SK-MEL-5 (cell line): ENCODE data around the gene PCDH1. TPM values are rescaled to one million over a fixed set of nuclear protein-coding genes. Genes with fewer than 3 reads are reported as not detected.

Experiments
- DNase-seq: peaks from one replicate; pipeline ENCODE4 v3.0.0-alpha.2; 2016; ENCODE audit warnings: low read depth, low spot score
- in situ Hi-C: cut with HindIII; loops from 2 replicates; pipeline ENCODE4 v1.10.0; 2016; ENCODE audit warnings: low sequenced_read_pairs, high pct_unique_total_duplicates, low pct_unique_long_range_greater_than_20kb
- total RNA-seq: library from RNA; depleted of rRNA; stranded (reverse); fragments of >200 nt; shearing (Covaris generic); gene quantifications from 2 replicates; pipeline ENCODE4 v1.2.3, GENCODE V29; 2014

Gene PCDH1
- total RNA-seq, 1 experiment from 2014 or later: 2.7 TPM

DNA sequence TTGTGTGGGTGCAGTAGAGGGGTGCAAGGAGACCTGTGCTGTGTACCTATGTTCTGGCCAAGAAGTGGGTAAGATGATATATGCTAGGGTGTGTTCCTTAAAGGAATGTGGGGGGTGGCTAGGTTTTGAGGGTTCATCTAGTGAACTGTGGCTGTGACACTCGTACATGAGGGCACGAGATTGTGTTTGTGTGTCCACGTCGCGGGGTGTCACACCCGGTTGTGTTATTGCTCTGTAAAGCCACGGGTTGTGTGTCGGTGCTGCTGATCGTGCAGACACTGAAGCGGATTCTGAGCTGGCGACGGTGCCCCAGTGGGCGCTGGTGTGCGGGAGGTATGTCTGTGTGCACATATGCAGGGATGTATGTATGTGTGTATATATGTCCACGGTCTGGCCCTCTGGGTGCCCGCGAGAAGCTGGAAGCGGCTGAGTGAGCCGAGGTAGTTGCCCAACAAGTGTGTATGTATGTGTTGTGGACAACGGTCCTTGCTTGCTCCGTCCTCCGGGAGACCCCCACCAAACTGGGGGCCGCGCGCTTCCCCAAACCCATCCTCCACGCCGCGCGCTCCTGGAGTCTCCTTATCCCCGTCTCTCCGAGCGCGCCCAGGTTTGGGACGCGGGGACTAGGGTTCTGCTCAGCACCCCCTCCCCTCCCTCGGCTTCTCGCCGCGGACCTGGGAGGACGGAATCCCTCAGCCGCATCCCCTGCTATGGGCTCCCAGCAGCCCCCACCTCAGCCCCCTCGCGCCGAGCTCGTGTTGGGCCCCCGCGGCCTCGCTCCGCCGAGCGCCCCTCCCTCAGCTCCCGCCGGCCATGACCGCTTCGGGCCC, 639 bp downstream of the PCDH1 start:
- in situ Hi-C loops: no loop called here
- DNase-seq: no peak

DNA sequence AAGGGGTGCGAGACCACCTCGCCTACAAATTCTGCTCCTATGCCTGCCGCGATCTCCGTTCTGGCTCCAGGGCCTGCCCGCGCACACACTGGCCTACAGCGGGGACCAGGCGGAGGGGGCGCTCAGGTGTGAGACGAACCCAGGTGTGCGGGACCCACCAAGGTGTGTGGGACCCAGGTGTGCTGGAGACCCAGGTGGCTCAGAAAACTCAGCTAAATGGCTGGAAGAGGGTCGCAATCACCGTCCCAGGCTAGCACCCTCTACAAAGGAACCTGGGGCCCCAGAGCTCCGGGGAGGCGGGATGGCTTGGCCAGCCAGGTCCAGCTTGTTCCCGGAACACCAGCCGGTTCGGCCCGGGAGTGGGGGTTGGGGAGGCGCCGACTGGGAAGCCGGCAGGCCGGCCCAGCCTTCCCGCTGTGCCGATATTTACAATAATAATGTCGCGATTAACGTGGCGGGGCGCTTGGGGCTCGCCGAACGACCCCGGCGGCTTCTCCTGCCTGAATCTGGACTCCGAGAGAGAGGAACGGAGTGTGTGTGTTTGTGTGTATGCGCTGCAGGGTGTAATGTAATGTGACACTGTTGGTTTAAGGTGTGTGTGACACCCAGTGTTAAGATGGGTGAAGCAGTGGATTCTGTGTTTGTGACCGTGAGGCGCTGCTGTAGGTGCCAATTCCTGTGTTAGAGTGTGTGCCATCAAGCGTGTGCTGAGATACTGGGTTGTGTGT, 1.4 kb downstream of the PCDH1 start:
- in situ Hi-C loops: no loop called here
- DNase-seq: no peak

GRCh38 chr5:141875795-141876627, 2.2 kb downstream of the PCDH1 start:
- in situ Hi-C loops: no loop called here
- no peak for DNase-seq

- in situ Hi-C loops: no loop called here
- DNase-seq: no peak
These were observed 3.0 kb downstream of the PCDH1 start for GRCh38 chr5:141875022-141875740.

DNA sequence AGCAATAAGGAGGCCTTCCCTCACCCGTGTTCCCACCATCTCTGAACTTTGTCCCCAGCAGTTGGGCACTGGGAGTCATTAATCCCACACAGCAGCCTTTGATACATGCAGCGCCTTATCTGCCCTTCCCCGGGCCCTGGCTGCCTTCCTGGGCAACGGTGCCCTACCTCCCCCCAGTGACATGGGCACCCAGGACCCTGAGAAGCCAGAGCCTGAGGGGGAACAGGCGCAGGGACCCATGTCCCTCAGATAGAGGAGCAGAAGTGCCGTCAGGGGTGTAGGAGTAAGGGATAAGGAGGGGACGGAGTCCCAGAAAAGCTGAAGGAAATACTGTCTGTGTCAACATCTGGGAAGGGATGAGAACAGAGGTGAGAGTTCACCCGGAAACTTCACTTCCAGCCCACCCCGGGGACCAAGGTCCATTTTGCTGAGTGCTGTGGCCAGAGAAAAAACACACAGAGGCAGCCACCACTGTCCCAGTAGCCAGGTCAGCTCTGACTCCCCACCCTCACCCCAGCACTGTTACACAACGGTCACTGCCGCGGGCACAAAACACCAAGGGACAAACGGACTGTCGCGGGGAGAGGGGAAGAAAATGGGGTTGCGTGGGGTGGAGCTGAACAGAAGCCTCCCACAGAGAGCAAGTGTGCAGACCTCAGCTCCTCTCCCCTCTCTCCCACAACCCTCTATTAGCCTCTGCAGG, 3.8 kb downstream of the PCDH1 start:
- in situ Hi-C loops: no loop called here

GRCh38 chr5:141873933-141874261, 4.3 kb downstream of the PCDH1 start:
- in situ Hi-C loops: no loop called here

More for the DNA sequence above, 3.8 kb downstream of the PCDH1 start:
- no peak for DNase-seq

DNA sequence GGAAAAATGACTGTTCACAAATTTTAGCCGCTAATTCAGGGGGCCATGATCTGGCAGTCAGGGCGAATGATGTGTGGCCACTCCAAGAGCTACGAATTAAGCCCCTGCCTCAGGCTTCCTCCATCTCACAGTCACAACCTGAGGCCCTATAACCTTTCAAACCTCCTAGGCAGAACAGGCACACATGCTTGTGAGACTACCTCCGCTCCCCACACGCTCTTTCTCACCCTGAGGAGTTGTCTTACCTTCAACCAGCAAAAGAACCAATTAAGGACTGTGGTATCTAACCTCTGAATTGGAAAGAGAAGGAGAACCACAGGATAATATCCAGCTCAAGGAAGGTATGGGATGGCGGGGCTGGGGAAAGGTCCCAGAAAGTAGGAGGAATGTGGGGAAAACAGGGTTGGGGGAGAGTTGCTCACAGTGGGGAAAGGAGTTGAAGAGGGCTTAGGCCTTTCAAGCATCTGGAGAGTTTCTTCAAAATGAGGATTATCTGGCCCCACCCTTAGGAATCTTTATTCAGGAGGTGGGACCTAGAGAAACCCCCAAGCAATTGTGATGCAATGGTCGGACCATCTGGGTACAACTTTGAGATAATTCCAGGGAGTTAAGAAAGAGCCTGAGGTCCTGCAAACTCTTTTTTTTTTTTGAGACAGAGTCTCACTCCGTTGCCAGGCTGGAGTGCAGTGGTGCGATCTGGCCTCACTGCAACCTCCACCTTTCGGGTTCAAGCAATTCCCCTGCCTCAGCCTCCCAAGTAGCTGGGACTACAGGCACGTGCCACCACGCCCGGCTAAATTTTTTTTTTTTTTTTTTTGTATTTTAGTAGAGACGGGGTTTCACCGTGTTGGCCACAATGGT, 5.5 kb downstream of the PCDH1 start:
- in situ Hi-C loops: no loop called here
- no peak for DNase-seq

More at GRCh38 chr5:141873933-141874261, 4.3 kb downstream of the PCDH1 start:
- no peak for DNase-seq

DNA sequence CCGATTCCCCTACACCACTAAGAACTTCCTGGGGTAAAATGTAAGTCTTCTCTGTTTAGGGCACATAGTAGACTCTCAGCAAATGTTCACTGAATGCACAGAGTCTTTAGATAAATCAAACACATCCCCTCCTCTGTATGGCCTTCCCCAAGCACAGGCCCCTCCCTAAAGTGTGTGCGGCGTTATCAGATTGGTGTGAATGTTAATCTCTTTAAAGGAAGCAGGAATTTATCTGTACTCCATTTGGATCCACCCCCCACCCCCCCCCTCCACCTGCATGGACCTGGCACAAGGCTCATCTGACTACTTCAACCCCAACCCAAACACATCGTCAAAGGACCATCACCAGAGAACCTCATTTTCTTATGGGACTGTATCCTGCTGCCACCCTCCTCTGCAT, 6.3 kb downstream of the PCDH1 start:
- no peak for DNase-seq
- in situ Hi-C loops: no loop called here

DNA sequence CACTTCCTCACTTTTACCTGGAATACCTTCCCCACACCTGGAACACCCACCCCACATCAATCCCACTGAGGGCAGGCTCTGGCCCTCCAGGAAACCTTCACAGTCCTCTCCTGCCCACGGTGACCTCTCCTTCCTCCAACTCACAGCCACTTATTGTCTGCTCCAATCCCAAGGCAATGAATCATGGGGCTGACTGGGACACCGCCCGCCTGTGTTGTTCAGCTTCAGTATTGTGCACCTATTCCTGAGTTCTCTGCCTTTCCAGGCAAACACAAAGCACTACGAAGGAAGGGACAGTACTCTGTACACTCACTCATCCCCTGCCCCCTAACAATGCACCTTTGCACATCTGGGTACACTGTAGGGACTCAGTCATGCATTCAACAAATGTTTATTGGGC, 7.3 kb downstream of the PCDH1 start:
- in situ Hi-C loops: no loop called here

DNA sequence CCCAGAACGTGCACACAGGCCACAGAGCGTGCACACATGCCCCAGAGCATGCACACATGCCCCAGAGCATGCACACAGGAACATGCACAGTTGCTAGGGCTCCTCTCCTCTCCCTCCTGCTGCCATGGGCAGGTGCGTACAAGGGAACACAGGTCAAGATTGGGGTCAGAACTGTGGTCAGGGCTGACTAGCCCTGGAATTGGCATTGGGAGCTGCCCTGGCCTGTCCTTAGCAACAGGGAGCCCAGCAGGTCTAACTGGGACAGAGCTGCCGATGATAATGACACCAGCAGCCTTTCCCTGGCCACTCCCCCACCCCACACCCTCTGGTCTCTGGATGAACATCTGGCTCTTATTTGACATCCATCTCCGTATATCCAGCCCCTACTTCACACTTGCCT, 8.0 kb downstream of the PCDH1 start:
- DNase-seq: no peak
- in situ Hi-C loops: no loop called here

More for the DNA sequence above, 7.3 kb downstream of the PCDH1 start:
- DNase-seq: peak; percentile 14

DNA sequence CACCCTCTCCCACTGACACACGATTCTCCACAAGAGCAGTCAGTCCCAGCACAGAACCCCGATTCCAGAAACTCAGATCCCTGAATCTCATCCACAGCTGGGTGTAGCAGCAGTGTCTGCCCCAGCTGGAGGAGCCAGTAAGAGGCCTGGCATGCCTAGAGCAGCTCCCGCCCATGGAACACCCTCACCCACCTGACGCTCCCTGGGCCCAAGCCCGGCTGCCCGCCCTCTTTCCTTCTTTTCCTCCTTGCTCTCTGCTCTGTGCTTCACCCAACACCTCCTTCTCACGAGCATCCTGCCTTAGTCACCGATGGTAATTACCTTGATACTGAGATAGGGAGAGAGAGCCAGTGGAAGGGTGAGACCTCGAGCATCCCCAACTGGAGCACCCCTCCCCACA, 8.7 kb downstream of the PCDH1 start:
- no peak for DNase-seq

GRCh38 chr5:141869040-141869439, 9.2 kb downstream of the PCDH1 start:
- no peak for DNase-seq
- in situ Hi-C loops: no loop called here

More for the DNA sequence above, 8.7 kb downstream of the PCDH1 start:
- in situ Hi-C loops: no loop called here

DNA sequence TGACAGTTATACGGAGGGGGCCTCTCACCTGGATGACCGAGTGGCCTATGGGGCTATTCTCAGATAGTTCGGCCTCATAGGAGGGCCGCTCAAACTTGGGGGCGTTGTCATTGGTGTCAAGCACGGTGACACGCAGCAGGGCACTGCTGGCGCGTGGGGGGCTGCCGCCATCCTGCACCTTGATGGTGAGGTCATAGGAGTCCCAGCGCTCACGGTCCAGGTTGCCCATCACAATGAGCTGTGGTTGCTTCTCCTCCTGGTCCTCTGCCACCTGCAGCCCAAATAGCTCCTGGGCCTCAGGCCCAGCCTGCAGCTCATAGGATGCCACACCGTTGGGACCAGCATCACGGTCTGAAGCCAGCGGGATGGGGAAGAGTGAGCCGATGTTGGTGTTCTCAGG, 9.7 kb downstream of the PCDH1 start:
- in situ Hi-C loops: no loop called here
- DNase-seq: no peak

GRCh38 chr5:141867651-141868050, 10.6 kb downstream of the PCDH1 start:
- in situ Hi-C loops: no loop called here
- DNase-seq: no peak

- in situ Hi-C loops: no loop called here
- no peak for DNase-seq
These were observed 11.1 kb downstream of the PCDH1 start for GRCh38 chr5:141867139-141867538.

- in situ Hi-C loops: no loop called here
These were observed 12.1 kb downstream of the PCDH1 start for GRCh38 chr5:141866096-141866495.

More at GRCh38 chr5:141866096-141866495, 12.1 kb downstream of the PCDH1 start:
- peak; percentile 83 for DNase-seq
